ENCODE data around the gene ATP1A4. TPM values are rescaled to one million over a fixed set of nuclear protein-coding genes. Genes with fewer than 3 reads are reported as not detected.

The ATP1A4 gene
- 0.26 TPM in 1 of 2 replicates, not detected in the other for total RNA-seq
- polyA plus RNA-seq = not detected in 2 replicates
- not detected in 2 replicates for polyA plus RNA-seq (2012)
- polyA minus RNA-seq (ENCODE audit: low replicate concordance) = not detected in 2 replicates

- Histone ChIP-seq H2AFZ (ENCODE audit: low read length) (no peak within 1 kb of the TSS), H3K27ac (ENCODE audit: insufficient read depth, low read length) (no peak within 1 kb of the TSS), H3K4me3 (replicated peaks in 1 of 4; ENCODE audit: control extremely low read depth in 1 of 4, insufficient read depth in 1 of 4, low read depth in 3 of 4, low read length in 4 of 4) (no peak within 1 kb of the TSS), H3K79me2 (ENCODE audit: control insufficient read depth, insufficient read depth, low read length) (no peaks in the 10 kb centered on the region), H4K20me1 (ENCODE audit: control insufficient read depth, extremely low read depth, insufficient read depth, low read length) (no peaks in the 10 kb centered on the region), H3K9me3 (ENCODE audit: control insufficient read depth, insufficient read depth, low read depth, low read length) (no peaks in the 10 kb centered on the region), H3K36me3 (ENCODE audit: control insufficient read depth, insufficient read depth, low read length) (no peaks in the 10 kb centered on the region), H3K27me3 (ENCODE audit: control insufficient read depth, insufficient read depth, low read length) (peaks cover 3% of the 10 kb centered on the region), H3K4me2 (ENCODE audit: extremely low read depth, insufficient read depth, low read length) (no peak within 1 kb of the TSS), H3K4me1 (ENCODE audit: control insufficient read depth, extremely low read depth, insufficient read depth, low read length) (no peaks in the 10 kb centered on the region), H3K9ac (ENCODE audit: insufficient read depth, low read length) (no peak within 1 kb of the TSS)
- TF ChIP-seq EZH2 (IDR thresholded peaks at IDR 0.05; ENCODE audit: low read length, missing control alignments) (no peak), CTCF (conservative IDR thresholded peaks at IDR 0.05 in 1 of 2, IDR thresholded peaks at IDR 0.05 in 1 of 2; ENCODE audit: low read depth in 1 of 2, low read length in 2 of 2) (no peak)
- DNase-seq (ENCODE audit: low read depth in 2 of 2) = no peak
Observed at GRCh38 chr1:160151303-160151702, at the start of gene ATP1A4. ATP1A4 (plus strand) TSS chr1:160151603; CDS start chr1:160152041, 438 bp downstream.

GRCh38 chr1:160101717-160102522 is 49.5 kb upstream of the ATP1A4 start:
- Histone ChIP-seq H3K9me3 (ENCODE audit: control insufficient read depth, insufficient read depth, low read depth, low read length) (no peaks in the 10 kb centered on the region), H3K4me3 (replicated peaks in 1 of 4; ENCODE audit: control extremely low read depth in 1 of 4, insufficient read depth in 1 of 4, low read depth in 3 of 4, low read length in 4 of 4) (no peak overlapping the region), H3K27me3 (ENCODE audit: control insufficient read depth, insufficient read depth, low read length) (peaks cover 4% of the 10 kb centered on the region), H3K9ac (ENCODE audit: insufficient read depth, low read length) (no peak overlapping the region), H3K36me3 (ENCODE audit: control insufficient read depth, insufficient read depth, low read length) (no peaks in the 10 kb centered on the region), H3K4me1 (ENCODE audit: control insufficient read depth, extremely low read depth, insufficient read depth, low read length) (peaks cover 7% of the 10 kb centered on the region), H3K27ac (ENCODE audit: insufficient read depth, low read length) (no peak overlapping the region), H2AFZ (ENCODE audit: low read length) (no peak overlapping the region), H4K20me1 (ENCODE audit: control insufficient read depth, extremely low read depth, insufficient read depth, low read length) (no peaks in the 10 kb centered on the region), H3K4me2 (ENCODE audit: extremely low read depth, insufficient read depth, low read length) (no peak overlapping the region), H3K79me2 (ENCODE audit: control insufficient read depth, insufficient read depth, low read length) (no peaks in the 10 kb centered on the region)
- DNase-seq (ENCODE audit: low read depth in 2 of 2) = no peak
- TF ChIP-seq CTCF (conservative IDR thresholded peaks at IDR 0.05 in 1 of 2, IDR thresholded peaks at IDR 0.05 in 1 of 2; ENCODE audit: low read depth in 1 of 2, low read length in 2 of 2) (no peak), EZH2 (IDR thresholded peaks at IDR 0.05; ENCODE audit: low read length, missing control alignments) (no peak)

- Histone ChIP-seq H3K9ac (ENCODE audit: insufficient read depth, low read length) (no peak overlapping the region), H3K27me3 (ENCODE audit: control insufficient read depth, insufficient read depth, low read length) (peaks cover 8% of the 10 kb centered on the region), H3K4me3 (replicated peaks in 1 of 4; ENCODE audit: control extremely low read depth in 1 of 4, insufficient read depth in 1 of 4, low read depth in 3 of 4, low read length in 4 of 4) (no peak overlapping the region), H3K36me3 (ENCODE audit: control insufficient read depth, insufficient read depth, low read length) (no peaks in the 10 kb centered on the region), H3K4me2 (ENCODE audit: extremely low read depth, insufficient read depth, low read length) (no peak overlapping the region), H3K4me1 (ENCODE audit: control insufficient read depth, extremely low read depth, insufficient read depth, low read length) (peaks cover 2% of the 10 kb centered on the region), H3K9me3 (ENCODE audit: control insufficient read depth, insufficient read depth, low read depth, low read length) (no peaks in the 10 kb centered on the region), H3K79me2 (ENCODE audit: control insufficient read depth, insufficient read depth, low read length) (no peaks in the 10 kb centered on the region), H4K20me1 (ENCODE audit: control insufficient read depth, extremely low read depth, insufficient read depth, low read length) (no peaks in the 10 kb centered on the region), H3K27ac (ENCODE audit: insufficient read depth, low read length) (no peak overlapping the region), H2AFZ (ENCODE audit: low read length) (no peak overlapping the region)
- TF ChIP-seq CTCF (conservative IDR thresholded peaks at IDR 0.05 in 1 of 2, IDR thresholded peaks at IDR 0.05 in 1 of 2; ENCODE audit: low read depth in 1 of 2, low read length in 2 of 2) (no peak), EZH2 (IDR thresholded peaks at IDR 0.05; ENCODE audit: low read length, missing control alignments) (no peak)
- no peak for DNase-seq (ENCODE audit: low read depth in 2 of 2)
Observed at GRCh38 chr1:160103658-160104408, 47.6 kb upstream of the ATP1A4 start.

Measured in fibroblast of lung (primary cell).